ENCODE data around the gene BICD1. TPM values are rescaled to one million over a fixed set of nuclear protein-coding genes. Genes with fewer than 3 reads are reported as not detected.

BICD1 gene
- total and polyA plus RNA-seq, 2 donors (not counting 1 experiment from before 2014, with no cell fraction given) = 15.2 to 93.5 TPM

- Mint-ChIP-seq H3K4me3 (peak overlapping the region; percentile 93), H3K4me1 (peaks cover 33% of the 10 kb centered on the region), H3K27ac (peak overlapping the region; percentile 97), H3K9me3 (ENCODE audit: insufficient read depth) (no peaks in the 10 kb centered on the region), H3K27me3 (no peaks in the 10 kb centered on the region)
- Histone ChIP-seq H3K4me1 (ENCODE audit: control insufficient read depth in 2 of 2, insufficient read depth in 2 of 2, low read length in 2 of 2) (peaks cover 19 to 20% of the 10 kb centered on the region in 2 donors), H3K27me3 (replicated peaks in 1 of 4; ENCODE audit: control extremely low read depth in 1 of 4, control insufficient read depth in 3 of 4, insufficient read depth in 4 of 4, low read length in 3 of 4) (no peaks in the 10 kb centered on the region), H2AFZ (ENCODE audit: insufficient read depth, low read depth, low read length, poor library complexity, severe bottlenecking) (peak overlapping the region; percentile 98), H3K4me2 (replicated peaks; ENCODE audit: low read depth, low read length, poor library complexity, severe bottlenecking) (peak overlapping the region; percentile 85), H3K27ac (ENCODE audit: low read length in 2 of 2) (peak overlapping the region; percentile 28 to 86), H3K36me3 (replicated peaks in 1 of 2; ENCODE audit: control extremely low read depth in 1 of 2, control insufficient read depth in 1 of 2, extremely low read depth in 1 of 2, insufficient read depth in 2 of 2, low read length in 1 of 2) (no peaks in the 10 kb centered on the region), H3K9me3 (ENCODE audit: control extremely low read depth in 1 of 3, control insufficient read depth in 2 of 3, insufficient read depth in 1 of 3, low read length in 2 of 3) (no peaks in the 10 kb centered on the region), H3K79me2 (ENCODE audit: control insufficient read depth, insufficient read depth, low read length) (peaks cover 37% of the 10 kb centered on the region), H3K4me3 (ENCODE audit: control extremely low read depth in 1 of 5, extremely low read depth in 1 of 5, insufficient read depth in 1 of 5, low read depth in 2 of 5, low read length in 4 of 5) (peak overlapping the region; percentile 43 to 95 (median 80)), H3K9ac (ENCODE audit: low read length) (peak overlapping the region; percentile 85), H4K20me1 (ENCODE audit: control insufficient read depth, insufficient read depth, low read length, poor library complexity, severe bottlenecking) (no peaks in the 10 kb centered on the region)
- 7% methylated on average over 3 of the region's 14 CpGs for WGBS (ENCODE audit: insufficient coverage)
- CTCF ChIA-PET = interaction anchor here (0.7 to 2.0 kb wide), 9 partner anchors 13 to 454 kb away, joined by 3 to 12 read pairs (median 4); no protein-coding TSS in a partner anchor
- peak; percentile 23 for DNase-seq
- ATAC-seq (ENCODE audit: low read depth) = peak; percentile 6
- TF ChIP-seq CTCF (IDR thresholded peaks at IDR 0.05) (no peak), EZH2 (IDR thresholded peaks at IDR 0.05; ENCODE audit: borderline replicate concordance, insufficient read depth, low read depth, low read length, poor library complexity, severe bottlenecking) (no peak)
- intact Hi-C loops (cut with micrococcal nuclease) = loop anchor here (1.0 to 5.0 kb wide), 3 partner anchors 32 to 420 kb away; no protein-coding TSS in a partner anchor
- POLR2A ChIA-PET = interaction anchor here (0.7 to 1.5 kb wide), 4 partner anchors 30 to 291 kb away, joined by 3 to 8 read pairs (median 4); no protein-coding TSS in a partner anchor
These were observed 966 bp downstream of the BICD1 start for GRCh38 chr12:32107359-32108267.

- ChIA-PET CTCF (no interaction called here), POLR2A (no interaction called here)
- Mint-ChIP-seq H3K27ac (peak overlapping the region; percentile 86), H3K9me3 (ENCODE audit: insufficient read depth) (no peaks in the 10 kb centered on the region), H3K27me3 (no peaks in the 10 kb centered on the region), H3K4me1 (peaks cover 36% of the 10 kb centered on the region), H3K4me3 (peak overlapping the region; percentile 95)
- Histone ChIP-seq H3K27ac (ENCODE audit: low read length in 2 of 2) (peak overlapping the region in 1 of 2 donors; percentile 5), H3K4me1 (ENCODE audit: control insufficient read depth in 2 of 2, insufficient read depth in 2 of 2, low read length in 2 of 2) (peaks cover 19 to 20% of the 10 kb centered on the region in 2 donors), H3K4me3 (ENCODE audit: control extremely low read depth in 1 of 5, extremely low read depth in 1 of 5, insufficient read depth in 1 of 5, low read depth in 2 of 5, low read length in 4 of 5) (peak overlapping the region in 1 of 5 experiments; percentile 18), H3K4me2 (replicated peaks; ENCODE audit: low read depth, low read length, poor library complexity, severe bottlenecking) (peak overlapping the region; percentile 85), H3K36me3 (replicated peaks in 1 of 2; ENCODE audit: control extremely low read depth in 1 of 2, control insufficient read depth in 1 of 2, extremely low read depth in 1 of 2, insufficient read depth in 2 of 2, low read length in 1 of 2) (no peaks in the 10 kb centered on the region), H4K20me1 (ENCODE audit: control insufficient read depth, insufficient read depth, low read length, poor library complexity, severe bottlenecking) (no peaks in the 10 kb centered on the region), H3K9me3 (ENCODE audit: control extremely low read depth in 1 of 3, control insufficient read depth in 2 of 3, insufficient read depth in 1 of 3, low read length in 2 of 3) (no peaks in the 10 kb centered on the region), H2AFZ (ENCODE audit: insufficient read depth, low read depth, low read length, poor library complexity, severe bottlenecking) (no peak overlapping the region), H3K79me2 (ENCODE audit: control insufficient read depth, insufficient read depth, low read length) (peaks cover 44% of the 10 kb centered on the region), H3K27me3 (replicated peaks in 1 of 4; ENCODE audit: control extremely low read depth in 1 of 4, control insufficient read depth in 3 of 4, insufficient read depth in 4 of 4, low read length in 3 of 4) (no peaks in the 10 kb centered on the region), H3K9ac (ENCODE audit: low read length) (peak overlapping the region; percentile 42)
- DNase-seq (peak; percentile 42), ATAC-seq (ENCODE audit: low read depth) (no peak)
- intact Hi-C loops (cut with micrococcal nuclease) = loop anchor here (2.0 to 5.0 kb wide), 2 partner anchors 194 to 421 kb away; no protein-coding TSS in a partner anchor
- TF ChIP-seq CTCF (IDR thresholded peaks at IDR 0.05) (no peak), EZH2 (IDR thresholded peaks at IDR 0.05; ENCODE audit: borderline replicate concordance, insufficient read depth, low read depth, low read length, poor library complexity, severe bottlenecking) (no peak)
These were observed 2.1 kb downstream of the BICD1 start for GRCh38 chr12:32108787-32109186.
